GM12878 (cell line): ENCODE results near the gene SDC1. TPM values are rescaled to one million over a fixed set of nuclear protein-coding genes. Genes with fewer than 3 reads are reported as not detected.

Source experiments
- ATAC-seq: fragments of 200-7000 bp; cut with Tn5 transposase; 3 replicates; pipeline ENCODE4 v1.9.1; 2020; ENCODE audit warnings: mild to moderate bottlenecking, moderate library complexity
- BruUV-seq: library from RNA; stranded (reverse); fragments of 400-500 nt; replicated peaks from 2 replicates; lab custom pipeline; 2021; lab: Mats Ljungman, UMichigan
- CTCF ChIA-PET: fragments of 300-600 bp; sonication (Branson Sonifier 250); formaldehyde crosslinking; extraction: SDS; loops from one replicate; lab custom pipeline; 2021; ENCODE audit warnings: inconsistent platforms; lab: Yijun Ruan, JAX
- POLR2A ChIA-PET: fragments of 350-600 bp; formaldehyde crosslinking; extraction: SDS; loops from one replicate; lab custom pipeline; 2021; ENCODE audit warnings: inconsistent platforms; lab: Charles Lee
- RAD21 ChIA-PET: fragments of 300-600 bp; sonication (Branson Sonifier 250); formaldehyde crosslinking; loops from one replicate; lab custom pipeline; 2023; ENCODE audit warnings: antibody characterized with exemption; ENCODE audit not compliant: unreplicated experiment; lab: Charles Lee
- SMC1A ChIA-PET: fragments of 300-600 bp; sonication (Branson Sonifier 250); formaldehyde crosslinking; loops from one replicate; lab custom pipeline; 2023; ENCODE audit not compliant: unreplicated experiment, uncharacterized antibody; lab: Charles Lee
- DNase-seq: peaks from one replicate; pipeline ENCODE4 v3.0.0-alpha.2; 2011; ENCODE audit warnings: low read depth, low spot score
- FAIRE-seq: peaks from 3 replicates; lab custom pipeline; 2011; peaks lifted over from hg19 to GRCh38; lab: Jason Lieb, UNC
- H2AFZ ChIP-seq: 2 replicates; pipeline ENCODE4 v1.6.0; 2011; ENCODE audit warnings: low read depth, low read length, control low read depth; ENCODE audit not compliant: control insufficient read depth
- H3K27ac ChIP-seq: 2 replicates; pipeline ENCODE4 v1.5.1; 2011; ENCODE audit warnings: control low read depth; ENCODE audit not compliant: control insufficient read depth, insufficient read depth
- H3K27me3 ChIP-seq, 2 experiments: replicated peaks in 1 of 2; 2 replicates each; pipeline versions ENCODE4 v1.6.0 to v1.6.1; 2011; ENCODE audit warnings: low read length in 1 of 2; ENCODE audit not compliant: control insufficient read depth in 2 of 2, insufficient read depth in 2 of 2
- H3K36me3 ChIP-seq, 2 experiments: 2 replicates each; pipeline ENCODE4 v1.5.1; 2011; ENCODE audit warnings: low read length in 1 of 2; ENCODE audit not compliant: control insufficient read depth in 2 of 2, insufficient read depth in 2 of 2
- H3K4me1 ChIP-seq: 2 replicates; pipeline ENCODE4 v1.6.1; 2011; ENCODE audit warnings: mild to moderate bottlenecking, low read length, moderate library complexity, mixed read lengths; ENCODE audit not compliant: control insufficient read depth, insufficient read depth
- H3K4me2 ChIP-seq: 2 replicates; pipeline ENCODE4 v1.6.0; 2011; ENCODE audit warnings: control low read depth; ENCODE audit not compliant: control insufficient read depth, insufficient read depth
- H3K4me3 ChIP-seq: fragments of 200-600 bp; sonication (generic); 2 replicates; pipeline ENCODE4 v1.5.1; 2016
- H3K79me2 ChIP-seq: 2 replicates; pipeline ENCODE4 v1.6.0; 2011; ENCODE audit warnings: low read length; ENCODE audit not compliant: control insufficient read depth, insufficient read depth
- H3K9ac ChIP-seq: 2 replicates; pipeline ENCODE4 v1.8.0; 2011; ENCODE audit warnings: low read length, control low read depth, mixed read lengths; ENCODE audit not compliant: control insufficient read depth, insufficient read depth
- H3K9me3 ChIP-seq: replicated peaks from 3 replicates; pipeline ENCODE4 v1.5.1; 2011; ENCODE audit warnings: mild to moderate bottlenecking, low read length; ENCODE audit not compliant: control insufficient read depth, insufficient read depth
- H4K20me1 ChIP-seq: 2 replicates; pipeline ENCODE4 v1.6.0; 2011; ENCODE audit not compliant: control insufficient read depth, insufficient read depth
- ATF3 ChIP-seq: IDR thresholded peaks from 2 replicates; pipeline ENCODE4 v1.6.1; 2011; ENCODE audit warnings: low read depth, mild to moderate bottlenecking, low read length, moderate library complexity, borderline replicate concordance; ENCODE audit errors: extremely low read depth
- CBX3 ChIP-seq: fragments of 200-600 bp; sonication (generic); IDR thresholded peaks from 2 replicates; pipeline ENCODE4 v1.6.1; 2016; ENCODE audit warnings: low read depth, borderline replicate concordance
- CREB1 ChIP-seq: IDR thresholded peaks from 2 replicates; pipeline ENCODE4 v1.6.1; 2012; ENCODE audit warnings: low read depth, mild to moderate bottlenecking, inconsistent platforms
- GATAD2B ChIP-seq: fragments of 450-650 bp; conservative IDR thresholded peaks from 2 replicates; pipeline ENCODE4 v1.6.1; 2017; ENCODE audit warnings: low read depth, mild to moderate bottlenecking, moderate library complexity
- KAT2A ChIP-seq: conservative IDR thresholded peaks from 2 replicates; pipeline ENCODE4 v1.6.1; 2011; ENCODE audit warnings: low read depth, low read length; ENCODE audit not compliant: control insufficient read depth
- LARP7 ChIP-seq: fragments of 450-650 bp; IDR thresholded peaks from 2 replicates; pipeline ENCODE4 v1.6.1; 2017; ENCODE audit warnings: mild to moderate bottlenecking
- MAX ChIP-seq: IDR thresholded peaks from 2 replicates; pipeline ENCODE4 v1.6.1; 2012; ENCODE audit warnings: low read depth, low read length, improper control_type of control experiment
- MLLT1 ChIP-seq: fragments of 450-650 bp; IDR thresholded peaks from 2 replicates; pipeline ENCODE4 v1.6.1; 2016; ENCODE audit warnings: mild to moderate bottlenecking
- MXI1 ChIP-seq: fragments of 150-350 bp; IDR thresholded peaks from 2 replicates; pipeline ENCODE4 v1.6.1; 2011; ENCODE audit warnings: low read depth, mild to moderate bottlenecking, inconsistent platforms, low read length, improper control_type of control experiment
- RAD51 ChIP-seq: fragments of 450-650 bp; IDR thresholded peaks from 2 replicates; pipeline ENCODE4 v1.6.1; 2016; ENCODE audit warnings: moderate library complexity, mild to moderate bottlenecking, inconsistent platforms
- RBBP5 ChIP-seq: fragments of 200-600 bp; sonication (generic); conservative IDR thresholded peaks from 2 replicates; pipeline ENCODE4 v1.6.1; 2016
- SMC3 ChIP-seq: IDR thresholded peaks from 2 replicates; pipeline ENCODE4 v1.6.1; 2011; ENCODE audit warnings: low read length, improper control_type of control experiment, borderline replicate concordance
- YY1 ChIP-seq: IDR thresholded peaks from 2 replicates; pipeline ENCODE4 v1.6.1; 2011; ENCODE audit warnings: low read depth, mild to moderate bottlenecking, low read length
- ZBTB4 ChIP-seq: fragments of 450-650 bp; formaldehyde crosslinking; IDR thresholded peaks from 2 replicates; pipeline ENCODE4 v1.4.0; 2022; ENCODE audit warnings: mild to moderate bottlenecking, moderate library complexity
- ZZZ3 ChIP-seq: IDR thresholded peaks from 2 replicates; pipeline ENCODE4 v1.6.1; 2011; ENCODE audit warnings: low read depth; ENCODE audit not compliant: control insufficient read depth, insufficient read length
- WGBS: methylation state at CpG from one replicate; pipeline ENCODE4 v1.1.6; 2016; ENCODE audit warnings: low lambda C conversion rate; ENCODE audit not compliant: insufficient replicate concordance, insufficient coverage; ENCODE audit errors: missing lambda C conversion rate; 5-methylcytosine and 5-hydroxymethylcytosine counted together
- in situ Hi-C: fragments of 300-500 bp; cut with MboI; formaldehyde crosslinking; loops from 9 replicates; pipeline ENCODE4 v1.14.3; 2018; ENCODE audit warnings: mixed read lengths
- intact Hi-C: fragments of 100-400 bp; cut with micrococcal nuclease; formaldehyde crosslinking; loops from one replicate; pipeline ENCODE4 v1.14.2; 2022; ENCODE audit not compliant: unreplicated experiment
- polyA plus RNA-seq, 11 experiments: library from polyadenylated mRNA; depleted of rRNA in 4 of 11; unstranded in 6 of 11; stranded (reverse) in 5 of 11; fragments of >200 nt; fragmentation: Nextera tagmentation in 4 of 11; fragmentation: Illumina TruSeq in 1 of 11; extraction: Ambion mirVana in 4 of 11; extraction: Trizol in 1 of 11; gene quantifications; 1 replicate in 1 of 11; 2 replicates in 10 of 11; pipeline versions ENCODE4 v1.2.1 to v1.2.3, GENCODE V29; 2011 to 2016; ENCODE audit warnings: inconsistent platforms in 2 of 11, missing spikeins in 2 of 11, low read depth in 1 of 11
- total RNA-seq, 4 experiments: library from RNA; depleted of rRNA in 3 of 4; stranded (reverse); fragments of >200 nt in 3 of 4; fragmentation: Illumina TruSeq in 1 of 4; extraction: Trizol in 1 of 4; gene quantifications; 2 replicates each; pipeline versions ENCODE4 v1.2.1 to v1.2.3, GENCODE V29; 2013 to 2021

SDC1 gene
- total and polyA plus RNA-seq, 10 of the 15 experiments (the other 5 are each of a cell fraction or from before 2014, with no cell fraction given) = 0.85 to 36.8 (median 23.7) TPM

- BruUV-seq = no TSS peak
- H3K79me2 ChIP-seq = no peaks in the 10 kb centered on the region
- H3K9ac ChIP-seq = no peak overlapping the region
- no peaks in the 10 kb centered on the region for H3K9me3 ChIP-seq
- H3K4me2 ChIP-seq = no peak overlapping the region
- no peak overlapping the region for H3K4me3 ChIP-seq
- no peaks in the 10 kb centered on the region for H3K36me3 ChIP-seq
- no peak overlapping the region for H2AFZ ChIP-seq
- no peak for TF ChIP-seq YY1
- TF ChIP-seq CREB1 = no peak
- TF ChIP-seq LARP7 = no peak
- no peak for TF ChIP-seq CBX3
- TF ChIP-seq ZZZ3 = no peak
- no peak for TF ChIP-seq SMC3
- no peak for TF ChIP-seq RBBP5
- no peak for TF ChIP-seq GATAD2B
- TF ChIP-seq RAD51 = no peak
- TF ChIP-seq MAX = no peak
- no peak for TF ChIP-seq MLLT1
- TF ChIP-seq MXI1 = no peak
- TF ChIP-seq KAT2A = no peak
- TF ChIP-seq ZBTB4 = no peak
- TF ChIP-seq ATF3 = no peak
- intact Hi-C loops (no loop called here), in situ Hi-C loops (no loop called here)
- no peaks in the 10 kb centered on the region for H3K4me1 ChIP-seq
- ChIA-PET POLR2A (no interaction called here), RAD21 (interaction anchor here (1.0 to 1.8 kb wide), 2 partner anchors 43 to 45 kb away, joined by 3 to 5 read pairs; partner anchors contain the start of gene SDC1), SMC1A (no interaction called here), CTCF (interaction anchor here (1.3 kb wide), 1 partner anchor 165 kb away, joined by 3 read pairs; no protein-coding TSS in a partner anchor)
- DNase-seq (no peak), ATAC-seq (peak; percentile 49), FAIRE-seq (no peak)
- H3K27ac ChIP-seq = no peak overlapping the region
- 71% methylated on average over 25 of the region's 25 CpGs for WGBS
- H3K27me3 ChIP-seq = no peaks in the 10 kb centered on the region
- no peaks in the 10 kb centered on the region for H4K20me1 ChIP-seq
Observed at GRCh38 chr2:20179755-20180594, 45.0 kb downstream of the SDC1 start.
